Endothelial cell of umbilical vein (primary cell): ENCODE data around the gene SIDT1. TPM values are rescaled to one million over a fixed set of nuclear protein-coding genes. Genes with fewer than 3 reads are reported as not detected.

Experiments used
- BruUV-seq: library from RNA; stranded (reverse); fragments of 400-500 nt; replicated peaks from 2 replicates; lab custom pipeline; 2021; lab: Mats Ljungman, UMichigan
- CTCF ChIA-PET: fragments of 300-600, 350-600 bp; sonication (Branson Sonifier 250); formaldehyde crosslinking; loops from one replicate; lab custom pipeline; 2021; ENCODE audit warnings: antibody characterized with exemption, inconsistent platforms; lab: Charles Lee
- POLR2A ChIA-PET: fragments of 300-600, 350-600 bp; sonication (Branson Sonifier 250); formaldehyde crosslinking; loops from one replicate; lab custom pipeline; 2021; ENCODE audit warnings: antibody characterized with exemption, inconsistent platforms; lab: Charles Lee
- DNase-seq: peaks from one replicate; pipeline ENCODE4 v3.0.0-alpha.2; 2011; ENCODE audit warnings: low read depth, low spot score
- FAIRE-seq: peaks from 2 replicates; lab custom pipeline; 2011; peaks lifted over from hg19 to GRCh38; lab: Jason Lieb, UNC
- H2AFZ ChIP-seq: 2 replicates; pipeline ENCODE4 v1.6.0; 2012; ENCODE audit warnings: low read depth, low read length, control low read depth, inconsistent platforms
- H3K27ac ChIP-seq: 2 replicates; pipeline ENCODE4 v1.5.1; 2011; ENCODE audit warnings: low read depth, mild to moderate bottlenecking, control low read depth, low read length, moderate library complexity; ENCODE audit not compliant: insufficient read depth
- H3K27me3 ChIP-seq, 2 experiments: 2 replicates each; pipeline versions ENCODE4 v1.6.0 to v1.6.1; 2011; ENCODE audit warnings: low read length in 2 of 2, mixed read lengths in 1 of 2; ENCODE audit not compliant: control insufficient read depth in 2 of 2, insufficient read depth in 2 of 2
- H3K36me3 ChIP-seq, 2 experiments: 2 replicates in 1 of 2; 3 replicates in 1 of 2; pipeline ENCODE4 v1.5.1; 2011; ENCODE audit warnings: low read length in 2 of 2, mild to moderate bottlenecking in 1 of 2, moderate library complexity in 1 of 2; ENCODE audit not compliant: control insufficient read depth in 2 of 2, insufficient read depth in 2 of 2; ENCODE audit errors: extremely low read depth in 1 of 2
- H3K4me1 ChIP-seq: 3 replicates; pipeline ENCODE4 v1.5.1; 2011; ENCODE audit warnings: mild to moderate bottlenecking, low read length; ENCODE audit not compliant: control insufficient read depth, insufficient read depth; ENCODE audit errors: extremely low read depth
- H3K4me2 ChIP-seq: 2 replicates; pipeline ENCODE4 v1.6.1; 2011; ENCODE audit warnings: low read length, control low read depth, mixed read lengths; ENCODE audit not compliant: insufficient read depth
- H3K4me3 ChIP-seq, 3 experiments: fragments of 200-600 bp in 1 of 3; sonication (generic), shearing (Covaris generic) in 1 of 3; replicated peaks in 1 of 3; 2 replicates each; pipeline ENCODE4 v1.5.1; 2011 to 2016; ENCODE audit warnings: control low read depth in 3 of 3, low read length in 3 of 3, mild to moderate bottlenecking in 2 of 3, inconsistent platforms in 1 of 3, low read depth in 1 of 3, moderate library complexity in 1 of 3; ENCODE audit not compliant: insufficient read depth in 1 of 3
- H3K79me2 ChIP-seq: 2 replicates; pipeline ENCODE4 v1.6.0; 2012; ENCODE audit warnings: low read length, inconsistent platforms; ENCODE audit not compliant: control insufficient read depth, insufficient read depth
- H3K9ac ChIP-seq: replicated peaks from 2 replicates; pipeline ENCODE3; 2011; ENCODE audit warnings: low read length, control low read depth; ENCODE audit not compliant: insufficient read depth; ENCODE audit errors: extremely low read depth
- H3K9me1 ChIP-seq: replicated peaks from 3 replicates; pipeline ENCODE4 v1.6.0; 2011; ENCODE audit warnings: mild to moderate bottlenecking, low read length; ENCODE audit not compliant: control insufficient read depth, insufficient read depth; ENCODE audit errors: extremely low read depth
- H3K9me3 ChIP-seq: replicated peaks from 2 replicates; pipeline ENCODE4 v1.5.1; 2012; ENCODE audit warnings: low read length, inconsistent platforms; ENCODE audit not compliant: control insufficient read depth, insufficient read depth
- H4K20me1 ChIP-seq: replicated peaks from 2 replicates; pipeline ENCODE3; 2011; ENCODE audit warnings: mild to moderate bottlenecking, low read length; ENCODE audit not compliant: control insufficient read depth, insufficient read depth; ENCODE audit errors: extremely low read depth
- EZH2 ChIP-seq: IDR thresholded peaks from 2 replicates; pipeline ENCODE4 v1.6.1; 2012; ENCODE audit warnings: borderline replicate concordance, low read depth, mild to moderate bottlenecking, moderate library complexity, low read length, inconsistent platforms; ENCODE audit not compliant: severe bottlenecking
- FOS ChIP-seq: IDR thresholded peaks from 2 replicates; pipeline ENCODE4 v1.6.1; 2011; ENCODE audit warnings: mild to moderate bottlenecking, low read length, moderate library complexity, borderline replicate concordance; ENCODE audit not compliant: insufficient read depth
- GATA2 ChIP-seq: IDR thresholded peaks from 2 replicates; pipeline ENCODE4 v1.7.0; 2011; ENCODE audit warnings: low read depth, mild to moderate bottlenecking, moderate library complexity, mixed read lengths, low read length; ENCODE audit not compliant: insufficient read length, insufficient read depth
- JUN ChIP-seq: IDR thresholded peaks from 2 replicates; pipeline ENCODE4 v1.6.1; 2011; ENCODE audit warnings: borderline replicate concordance, low read depth; ENCODE audit not compliant: insufficient read length, insufficient read depth
- MYC ChIP-seq: IDR thresholded peaks from one replicate; pipeline ENCODE4 v1.6.1; 2011; ENCODE audit warnings: mild to moderate bottlenecking, low read depth, low read length
- POLR2A ChIP-seq: IDR thresholded peaks from 2 replicates; pipeline ENCODE4 v1.6.1; 2012; ENCODE audit warnings: low read depth, mild to moderate bottlenecking, control low read depth, low read length
- POLR2AphosphoS5 ChIP-seq: IDR thresholded peaks from 2 replicates; pipeline ENCODE4 v1.6.1; 2012; ENCODE audit warnings: low read depth, mild to moderate bottlenecking, control low read depth, low read length, moderate library complexity; ENCODE audit not compliant: insufficient read depth
- dilution Hi-C: fragments of 300-500 bp; cut with MboI; formaldehyde crosslinking; loops from one replicate; pipeline ENCODE4 v1.15.0; 2019; ENCODE audit warnings: low sequenced_read_pairs; ENCODE audit not compliant: extremely low pct_ligation_motif_present
- intact Hi-C: fragments of 100-400 bp; cut with micrococcal nuclease; formaldehyde crosslinking; loops from one replicate; pipeline ENCODE4 v1.10.0; 2022
- polyA plus RNA-seq, 4 experiments: library from polyadenylated mRNA; depleted of rRNA in 3 of 4; stranded (reverse) in 3 of 4; unstranded in 1 of 4; fragments of >200 nt; gene quantifications; 2 replicates each; pipeline versions ENCODE4 v1.2.1 to v1.2.3, GENCODE V29; 2011 to 2012; ENCODE audit warnings: missing spikeins in 1 of 4
- total RNA-seq: library from RNA; stranded (reverse); gene quantifications from 2 replicates; pipeline ENCODE4 v1.2.3, GENCODE V29; 2021
- TF ChIP-seq, protein P1 (sequence below), 2 donors: IDR thresholded peaks; 1 replicate in 1 of 2; 2 replicates in 1 of 2; pipeline ENCODE4 v1.5.1; 2011; ENCODE audit warnings: low read length in 2 of 2, mild to moderate bottlenecking in 2 of 2, moderate library complexity in 2 of 2, control low read depth in 1 of 2, inconsistent platforms in 1 of 2, low read depth in 1 of 2; ENCODE audit not compliant: insufficient read depth in 1 of 2; ENCODE audit errors: extremely low read depth in 1 of 2
- TF ChIP-seq, protein P2 (sequence below): IDR thresholded peaks from 2 replicates; pipeline ENCODE4 v1.6.1; 2011; ENCODE audit not compliant: insufficient read depth, insufficient read length

Gene SIDT1
- total and polyA plus RNA-seq, 2 donors (not counting 3 experiments of a cell fraction or from before 2014, with no cell fraction given): 0.07 TPM; not detected in 1

DNA sequence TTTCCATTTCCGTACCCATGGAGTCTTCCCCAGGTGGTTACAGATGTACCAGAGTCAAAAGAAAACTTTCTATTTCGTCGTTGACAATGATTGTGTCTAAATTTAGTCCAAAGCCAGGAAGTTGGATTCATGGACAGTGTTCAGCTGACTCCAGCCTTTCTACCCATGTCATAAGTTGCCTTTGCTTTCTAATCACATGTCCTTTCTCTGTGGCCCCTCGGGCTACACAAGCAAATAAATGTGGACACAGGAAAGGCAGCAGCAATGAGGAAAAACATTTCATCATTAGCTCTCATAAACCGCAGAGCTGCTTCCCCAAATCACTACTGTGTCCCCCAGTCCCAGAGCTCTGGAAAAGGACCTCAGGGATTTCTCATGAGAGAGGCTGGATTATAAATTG lies 82.0 kb downstream of the SIDT1 start:
- BruUV-seq: no TSS peak
- TF ChIP-seq MYC (no peak), EZH2 (no peak), POLR2AphosphoS5 (no peak), POLR2A (no peak), GATA2 (no peak), FOS (no peak), JUN (no peak)
- TF ChIP-seq, protein P1, sequence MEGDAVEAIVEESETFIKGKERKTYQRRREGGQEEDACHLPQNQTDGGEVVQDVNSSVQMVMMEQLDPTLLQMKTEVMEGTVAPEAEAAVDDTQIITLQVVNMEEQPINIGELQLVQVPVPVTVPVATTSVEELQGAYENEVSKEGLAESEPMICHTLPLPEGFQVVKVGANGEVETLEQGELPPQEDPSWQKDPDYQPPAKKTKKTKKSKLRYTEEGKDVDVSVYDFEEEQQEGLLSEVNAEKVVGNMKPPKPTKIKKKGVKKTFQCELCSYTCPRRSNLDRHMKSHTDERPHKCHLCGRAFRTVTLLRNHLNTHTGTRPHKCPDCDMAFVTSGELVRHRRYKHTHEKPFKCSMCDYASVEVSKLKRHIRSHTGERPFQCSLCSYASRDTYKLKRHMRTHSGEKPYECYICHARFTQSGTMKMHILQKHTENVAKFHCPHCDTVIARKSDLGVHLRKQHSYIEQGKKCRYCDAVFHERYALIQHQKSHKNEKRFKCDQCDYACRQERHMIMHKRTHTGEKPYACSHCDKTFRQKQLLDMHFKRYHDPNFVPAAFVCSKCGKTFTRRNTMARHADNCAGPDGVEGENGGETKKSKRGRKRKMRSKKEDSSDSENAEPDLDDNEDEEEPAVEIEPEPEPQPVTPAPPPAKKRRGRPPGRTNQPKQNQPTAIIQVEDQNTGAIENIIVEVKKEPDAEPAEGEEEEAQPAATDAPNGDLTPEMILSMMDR (IDR thresholded peaks at IDR 0.05; ENCODE audit: extremely low read depth in 1 of 2, insufficient read depth in 1 of 2, low read depth in 1 of 2, low read length in 2 of 2): no peak
- TF ChIP-seq, protein P2, sequence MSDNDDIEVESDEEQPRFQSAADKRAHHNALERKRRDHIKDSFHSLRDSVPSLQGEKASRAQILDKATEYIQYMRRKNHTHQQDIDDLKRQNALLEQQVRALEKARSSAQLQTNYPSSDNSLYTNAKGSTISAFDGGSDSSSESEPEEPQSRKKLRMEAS: no peak
- H4K20me1 ChIP-seq: no peaks in the 10 kb centered on the region
- H3K4me2 ChIP-seq: no peak overlapping the region
- H3K9ac ChIP-seq: no peak overlapping the region
- no peak for FAIRE-seq
- dilution Hi-C loops: no loop called here
- peaks cover 9 to 11% of the 10 kb centered on the region in 2 experiments for H3K27me3 ChIP-seq
- no peak overlapping the region for H3K4me3 ChIP-seq
- no peaks in the 10 kb centered on the region for H3K36me3 ChIP-seq
- H3K9me3 ChIP-seq: no peaks in the 10 kb centered on the region
- intact Hi-C loops: no loop called here
- ChIA-PET CTCF (no interaction called here), POLR2A (no interaction called here)
- H2AFZ ChIP-seq: no peak overlapping the region
- H3K9me1 ChIP-seq: no peaks in the 10 kb centered on the region
- H3K79me2 ChIP-seq: no peaks in the 10 kb centered on the region
- no peaks in the 10 kb centered on the region for H3K4me1 ChIP-seq
- no peak for DNase-seq
- no peak overlapping the region for H3K27ac ChIP-seq
